Measurements from ENCODE around the gene KLHDC7A. TPM values are rescaled to one million over a fixed set of nuclear protein-coding genes. Genes with fewer than 3 reads are reported as not detected.

Gene KLHDC7A
- total RNA-seq, 1 donor from 2014 or later: not detected

GRCh38 chr1:18466676-18467075 lies 14.1 kb upstream of the KLHDC7A start:
- intact Hi-C loops (cut with micrococcal nuclease): no loop called here
- no peak for TF ChIP-seq CTCF (IDR thresholded peaks at IDR 0.05; ENCODE audit: borderline replicate concordance)
- DNase-seq: no peak
- Histone ChIP-seq H3K27ac (replicated peaks) (no peak overlapping the region), H3K4me1 (no peaks in the 10 kb centered on the region), H3K4me3 (no peak overlapping the region), H3K27me3 (ENCODE audit: low read depth) (peaks cover 93% of the 10 kb centered on the region), H3K36me3 (no peaks in the 10 kb centered on the region), H3K9me3 (replicated peaks) (no peaks in the 10 kb centered on the region)

DNA sequence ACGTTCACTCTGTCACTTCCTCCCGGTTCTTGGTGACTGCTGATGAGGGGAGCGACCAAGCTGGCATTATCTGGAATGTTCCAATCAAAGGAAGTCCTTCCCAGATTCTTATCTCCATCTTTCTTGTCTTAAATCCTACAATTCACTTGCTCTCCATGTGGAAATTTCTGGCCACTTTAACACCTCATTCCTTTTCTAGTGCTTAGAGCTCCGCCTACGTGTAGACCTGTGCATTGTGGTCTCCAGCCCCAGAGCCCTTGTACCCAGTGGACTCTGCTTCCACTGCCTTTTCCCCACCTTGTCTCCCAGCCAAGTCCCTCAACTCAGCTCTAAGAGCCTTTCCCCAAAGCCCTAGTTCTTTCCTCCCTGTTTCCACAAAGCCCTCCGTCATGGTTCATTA lies 12.2 kb upstream of the KLHDC7A start:
- Histone ChIP-seq H3K4me1 (no peaks in the 10 kb centered on the region), H3K36me3 (no peaks in the 10 kb centered on the region), H3K27ac (replicated peaks) (no peak overlapping the region), H3K4me3 (no peak overlapping the region), H3K27me3 (ENCODE audit: low read depth) (peaks cover 91% of the 10 kb centered on the region), H3K9me3 (replicated peaks) (no peaks in the 10 kb centered on the region)
- TF ChIP-seq CTCF (IDR thresholded peaks at IDR 0.05; ENCODE audit: borderline replicate concordance): no peak
- DNase-seq: no peak
- intact Hi-C loops (cut with micrococcal nuclease): no loop called here

- DNase-seq: no peak
- H3K4me3 ChIP-seq: no peak overlapping the region
- H3K36me3 ChIP-seq: no peaks in the 10 kb centered on the region
- no peak overlapping the region for H3K27ac ChIP-seq (replicated peaks)
- H3K9me3 ChIP-seq (replicated peaks): no peaks in the 10 kb centered on the region
- H3K4me1 ChIP-seq: no peaks in the 10 kb centered on the region
- intact Hi-C loops (cut with micrococcal nuclease): no loop called here
- no peak for TF ChIP-seq CTCF (IDR thresholded peaks at IDR 0.05; ENCODE audit: borderline replicate concordance)
- H3K27me3 ChIP-seq (ENCODE audit: low read depth): peaks cover 90% of the 10 kb centered on the region
Observed at GRCh38 chr1:18469514-18469913, 11.2 kb upstream of the KLHDC7A start.

DNA sequence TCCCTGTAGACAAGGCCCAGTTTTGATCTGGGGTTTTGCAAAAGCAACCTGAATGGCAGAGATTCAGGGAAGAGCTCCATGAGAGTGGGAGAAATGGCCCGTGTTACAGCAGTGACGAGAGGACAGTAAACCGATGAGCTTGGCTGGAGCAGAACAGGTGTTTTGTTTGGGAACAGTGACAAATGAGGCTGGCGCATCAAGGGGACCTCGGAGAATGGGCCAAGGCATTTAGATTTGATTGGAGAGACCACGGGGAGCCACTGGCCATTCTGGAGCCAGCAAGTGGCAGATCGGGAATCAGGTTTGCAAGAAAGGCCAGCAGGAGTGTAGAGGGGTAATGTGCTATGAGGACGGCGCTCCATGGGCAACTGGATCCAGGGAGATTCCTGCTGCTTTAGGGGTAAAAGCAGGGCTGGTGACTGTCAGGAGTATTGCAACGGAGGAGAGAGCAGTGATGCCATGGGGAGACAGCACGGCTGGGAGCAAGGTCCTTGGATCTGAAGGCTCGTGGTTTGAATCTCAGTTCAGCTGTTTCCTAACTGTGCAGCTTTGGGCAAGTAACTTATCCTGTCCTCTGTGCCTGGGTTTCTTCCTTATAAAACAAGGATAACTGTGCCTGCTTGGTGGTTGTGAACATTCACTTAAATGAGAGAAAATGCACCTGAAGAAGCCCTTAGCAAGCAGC lies 9.9 kb upstream of the KLHDC7A start:
- no peak overlapping the region for H3K4me3 ChIP-seq
- no peak for DNase-seq
- no peaks in the 10 kb centered on the region for H3K4me1 ChIP-seq
- intact Hi-C loops (cut with micrococcal nuclease): no loop called here
- H3K36me3 ChIP-seq: no peaks in the 10 kb centered on the region
- H3K9me3 ChIP-seq (replicated peaks): no peaks in the 10 kb centered on the region
- peaks cover 87% of the 10 kb centered on the region for H3K27me3 ChIP-seq (ENCODE audit: low read depth)
- no peak for TF ChIP-seq CTCF (IDR thresholded peaks at IDR 0.05; ENCODE audit: borderline replicate concordance)
- no peak overlapping the region for H3K27ac ChIP-seq (replicated peaks)

DNA sequence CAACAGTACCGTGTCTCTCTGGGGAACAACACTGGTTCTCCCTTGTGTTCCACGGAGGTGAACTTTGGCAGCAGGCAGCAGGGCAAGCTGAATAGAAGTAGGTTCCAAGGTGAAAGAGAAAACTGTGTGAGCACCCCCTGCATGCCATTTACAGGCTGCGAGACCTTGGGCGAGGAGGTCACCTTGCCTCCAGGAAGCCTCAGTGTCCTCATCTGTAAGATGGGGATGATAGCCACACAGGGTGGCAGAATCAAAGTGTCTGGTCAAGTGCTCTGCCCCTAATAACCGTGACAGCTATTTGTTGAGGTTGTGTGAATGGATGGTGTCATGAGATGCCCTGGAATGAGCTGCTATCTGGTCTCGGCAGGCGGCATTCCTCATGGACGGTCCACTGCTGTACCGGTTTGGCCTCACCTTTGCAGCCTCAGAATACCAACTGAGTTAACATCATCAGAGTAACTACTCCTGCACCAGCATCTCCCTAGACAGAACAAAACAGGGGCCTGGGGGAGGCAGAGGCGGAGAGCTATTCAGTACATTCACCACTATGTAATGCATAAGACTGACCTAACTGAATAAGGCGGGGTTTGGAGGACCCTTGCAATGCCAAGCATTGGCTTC lies 7.4 kb upstream of the KLHDC7A start:
- Histone ChIP-seq H3K36me3 (no peaks in the 10 kb centered on the region), H3K9me3 (replicated peaks) (no peaks in the 10 kb centered on the region), H3K4me1 (no peaks in the 10 kb centered on the region), H3K27ac (replicated peaks) (no peak overlapping the region), H3K27me3 (ENCODE audit: low read depth) (peaks cover 83% of the 10 kb centered on the region), H3K4me3 (no peak overlapping the region)
- no peak for DNase-seq
- TF ChIP-seq CTCF (IDR thresholded peaks at IDR 0.05; ENCODE audit: borderline replicate concordance): no peak
- intact Hi-C loops (cut with micrococcal nuclease): no loop called here

All from left ventricle myocardium inferior (tissue), 1 donor.